PFSK-1 (cell line): ENCODE data around the gene RUNDC3A.

Experiments
- FOXP2 ChIP-seq: optimal IDR thresholded peaks from 2 replicates; pipeline ENCODE3; 2011; ENCODE audit warnings: borderline replicate concordance, control low read depth, inconsistent platforms; ENCODE audit not compliant: insufficient read depth; ENCODE audit errors: extremely low read length, extremely low read depth
- POLR2AphosphoS5 ChIP-seq: IDR thresholded peaks from 2 replicates; pipeline ENCODE4 v1.6.1; 2012; ENCODE audit warnings: low read depth, mild to moderate bottlenecking, control low read depth, low read length, moderate library complexity
- SIN3A ChIP-seq: IDR thresholded peaks from 2 replicates; pipeline ENCODE4 v1.6.1; 2012; ENCODE audit warnings: mild to moderate bottlenecking, low read length, moderate library complexity, borderline replicate concordance; ENCODE audit not compliant: insufficient read depth
- TAF1 ChIP-seq: IDR thresholded peaks from 2 replicates; pipeline ENCODE4 v1.6.1; 2012; ENCODE audit warnings: low read length, control low read depth, borderline replicate concordance; ENCODE audit not compliant: insufficient read depth
- TF ChIP-seq, protein P1 (sequence below), 2 experiments: IDR thresholded peaks; 2 replicates each; pipeline versions ENCODE4 v1.6.1 to v1.8.0; 2011 to 2012; ENCODE audit warnings: low read depth in 2 of 2, low read length in 2 of 2, control low read depth in 1 of 2, inconsistent platforms in 1 of 2, mild to moderate bottlenecking in 1 of 2, moderate library complexity in 1 of 2; ENCODE audit not compliant: insufficient read depth in 1 of 2

- TF ChIP-seq POLR2AphosphoS5 (no peak), SIN3A (no peak), TAF1 (no peak), FOXP2 (no peak)
- TF ChIP-seq, protein P1, sequence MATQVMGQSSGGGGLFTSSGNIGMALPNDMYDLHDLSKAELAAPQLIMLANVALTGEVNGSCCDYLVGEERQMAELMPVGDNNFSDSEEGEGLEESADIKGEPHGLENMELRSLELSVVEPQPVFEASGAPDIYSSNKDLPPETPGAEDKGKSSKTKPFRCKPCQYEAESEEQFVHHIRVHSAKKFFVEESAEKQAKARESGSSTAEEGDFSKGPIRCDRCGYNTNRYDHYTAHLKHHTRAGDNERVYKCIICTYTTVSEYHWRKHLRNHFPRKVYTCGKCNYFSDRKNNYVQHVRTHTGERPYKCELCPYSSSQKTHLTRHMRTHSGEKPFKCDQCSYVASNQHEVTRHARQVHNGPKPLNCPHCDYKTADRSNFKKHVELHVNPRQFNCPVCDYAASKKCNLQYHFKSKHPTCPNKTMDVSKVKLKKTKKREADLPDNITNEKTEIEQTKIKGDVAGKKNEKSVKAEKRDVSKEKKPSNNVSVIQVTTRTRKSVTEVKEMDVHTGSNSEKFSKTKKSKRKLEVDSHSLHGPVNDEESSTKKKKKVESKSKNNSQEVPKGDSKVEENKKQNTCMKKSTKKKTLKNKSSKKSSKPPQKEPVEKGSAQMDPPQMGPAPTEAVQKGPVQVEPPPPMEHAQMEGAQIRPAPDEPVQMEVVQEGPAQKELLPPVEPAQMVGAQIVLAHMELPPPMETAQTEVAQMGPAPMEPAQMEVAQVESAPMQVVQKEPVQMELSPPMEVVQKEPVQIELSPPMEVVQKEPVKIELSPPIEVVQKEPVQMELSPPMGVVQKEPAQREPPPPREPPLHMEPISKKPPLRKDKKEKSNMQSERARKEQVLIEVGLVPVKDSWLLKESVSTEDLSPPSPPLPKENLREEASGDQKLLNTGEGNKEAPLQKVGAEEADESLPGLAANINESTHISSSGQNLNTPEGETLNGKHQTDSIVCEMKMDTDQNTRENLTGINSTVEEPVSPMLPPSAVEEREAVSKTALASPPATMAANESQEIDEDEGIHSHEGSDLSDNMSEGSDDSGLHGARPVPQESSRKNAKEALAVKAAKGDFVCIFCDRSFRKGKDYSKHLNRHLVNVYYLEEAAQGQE (IDR thresholded peaks at IDR 0.05; ENCODE audit: insufficient read depth in 1 of 2, low read depth in 2 of 2, low read length in 2 of 2) = no peak
These were observed 54.1 kb downstream of the RUNDC3A start for GRCh38 chr17:44362459-44362948.
